RWPE2 (cell line): ENCODE data around the gene RGS9BP.

Source experiments
- ATAC-seq: fragments of 200-7000 bp; cut with Tn5 transposase; 3 replicates; pipeline ENCODE4 v1.9.1; 2021; ENCODE audit warnings: low read depth
- DNase-seq: peaks from one replicate; pipeline ENCODE4 v3.0.0-alpha.2; 2020; ENCODE audit warnings: low spot score
- H3K27ac ChIP-seq: fragments of 450-650 bp; 2 replicates; pipeline ENCODE4 v1.5.1; 2017; ENCODE audit warnings: mild to moderate bottlenecking; ENCODE audit not compliant: poor library complexity, severe bottlenecking
- H3K27me3 ChIP-seq: fragments of 250-450 bp; sonication (Bioruptor Pico); 2 replicates; pipeline ENCODE4 v1.5.1; 2021; ENCODE audit warnings: mild to moderate bottlenecking, moderate library complexity; ENCODE audit not compliant: insufficient read depth, poor library complexity, severe bottlenecking
- H3K36me3 ChIP-seq: fragments of 250-450 bp; sonication (Bioruptor Pico); 2 replicates; pipeline ENCODE4 v1.5.1; 2020; ENCODE audit warnings: low read depth, mild to moderate bottlenecking, moderate library complexity
- H3K4me1 ChIP-seq: fragments of 250-450 bp; sonication (Bioruptor Pico); 2 replicates; pipeline ENCODE4 v1.5.1; 2021; ENCODE audit warnings: mild to moderate bottlenecking, moderate library complexity; ENCODE audit not compliant: insufficient read depth, poor library complexity, severe bottlenecking
- H3K4me3 ChIP-seq: fragments of 250-450 bp; sonication (Bioruptor Pico); 2 replicates; pipeline ENCODE4 v1.5.1; 2021; ENCODE audit warnings: mild to moderate bottlenecking, moderate library complexity; ENCODE audit not compliant: severe bottlenecking
- H3K9me3 ChIP-seq: fragments of 250-450 bp; sonication (Bioruptor Pico); 2 replicates; pipeline ENCODE4 v1.5.1; 2021; ENCODE audit warnings: mild to moderate bottlenecking, moderate library complexity; ENCODE audit not compliant: severe bottlenecking
- CTCF ChIP-seq: fragments of 450-650 bp; IDR thresholded peaks from one replicate; pipeline ENCODE4 v1.5.1; 2017; ENCODE audit warnings: mild to moderate bottlenecking, moderate library complexity; ENCODE audit not compliant: poor library complexity, severe bottlenecking

Gene RGS9BP

DNA sequence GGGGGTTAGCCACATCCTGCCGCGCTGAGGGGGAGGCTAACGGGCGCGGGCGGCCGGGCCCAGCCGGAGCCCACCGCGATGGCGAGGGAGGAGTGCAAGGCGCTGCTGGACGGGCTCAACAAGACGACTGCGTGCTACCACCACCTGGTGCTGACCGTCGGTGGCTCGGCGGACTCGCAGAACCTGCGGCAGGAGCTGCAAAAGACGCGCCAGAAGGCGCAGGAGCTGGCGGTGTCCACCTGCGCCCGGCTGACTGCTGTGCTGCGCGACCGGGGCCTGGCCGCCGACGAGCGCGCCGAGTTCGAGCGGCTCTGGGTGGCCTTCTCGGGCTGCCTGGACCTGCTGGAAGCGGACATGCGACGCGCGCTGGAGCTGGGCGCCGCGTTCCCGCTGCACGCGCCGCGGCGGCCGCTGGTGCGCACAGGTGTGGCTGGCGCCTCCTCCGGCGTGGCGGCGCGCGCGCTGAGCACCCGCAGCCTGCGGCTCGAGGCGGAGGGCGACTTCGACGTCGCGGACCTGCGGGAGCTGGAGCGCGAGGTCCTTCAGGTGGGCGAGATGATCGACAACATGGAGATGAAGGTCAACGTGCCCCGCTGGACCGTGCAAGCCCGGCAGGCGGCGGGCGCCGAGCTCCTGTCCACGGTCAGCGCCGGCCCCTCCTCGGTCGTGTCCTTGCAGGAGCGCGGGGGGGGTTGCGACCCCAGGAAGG lies 692 bp downstream of the RGS9BP start:
- DNase-seq (no peak), ATAC-seq (peak; percentile 15)

DNA sequence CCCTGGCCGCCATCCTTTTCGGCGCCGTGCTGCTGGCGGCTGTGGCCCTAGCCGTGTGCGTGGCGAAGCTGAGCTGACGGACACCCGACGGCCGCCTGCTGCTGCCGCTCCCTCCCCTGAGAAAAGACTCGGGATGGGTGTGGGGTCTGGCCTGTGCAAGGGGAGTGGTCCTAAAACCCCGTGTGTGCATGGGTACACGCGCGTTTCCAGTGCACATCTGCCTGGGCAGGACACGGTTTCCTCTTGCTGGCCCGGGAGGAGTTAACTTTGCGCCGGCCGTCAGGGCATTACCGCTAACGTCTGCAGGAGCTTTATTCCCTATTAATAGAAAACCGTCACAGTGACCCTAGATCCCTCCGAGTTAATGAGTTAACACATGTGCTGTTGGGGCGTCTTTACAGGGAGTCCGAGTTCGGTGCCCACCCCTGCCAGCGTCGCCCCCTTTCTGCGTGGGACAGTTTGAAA lies 1.3 kb downstream of the RGS9BP start:
- DNase-seq, result no peak
- Histone ChIP-seq H3K4me1 (no peaks in the 10 kb centered on the region), H3K36me3 (no peaks in the 10 kb centered on the region), H3K27ac (no peak overlapping the region), H3K4me3 (no peak overlapping the region), H3K9me3 (no peaks in the 10 kb centered on the region), H3K27me3 (peaks cover 25% of the 10 kb centered on the region)
- no peak for TF ChIP-seq CTCF
- ATAC-seq, result no peak

More for the DNA sequence above, 692 bp downstream of the RGS9BP start:
- Histone ChIP-seq H3K27me3 (peaks cover 25% of the 10 kb centered on the region), H3K9me3 (no peaks in the 10 kb centered on the region), H3K4me1 (no peaks in the 10 kb centered on the region), H3K27ac (no peak overlapping the region), H3K4me3 (peak overlapping the region; percentile 67), H3K36me3 (0 out of 2 replicates have a peak, but pooled peaks cover 1% of the 10 kb centered on the region)
- peak; percentile 24 for TF ChIP-seq CTCF

DNA sequence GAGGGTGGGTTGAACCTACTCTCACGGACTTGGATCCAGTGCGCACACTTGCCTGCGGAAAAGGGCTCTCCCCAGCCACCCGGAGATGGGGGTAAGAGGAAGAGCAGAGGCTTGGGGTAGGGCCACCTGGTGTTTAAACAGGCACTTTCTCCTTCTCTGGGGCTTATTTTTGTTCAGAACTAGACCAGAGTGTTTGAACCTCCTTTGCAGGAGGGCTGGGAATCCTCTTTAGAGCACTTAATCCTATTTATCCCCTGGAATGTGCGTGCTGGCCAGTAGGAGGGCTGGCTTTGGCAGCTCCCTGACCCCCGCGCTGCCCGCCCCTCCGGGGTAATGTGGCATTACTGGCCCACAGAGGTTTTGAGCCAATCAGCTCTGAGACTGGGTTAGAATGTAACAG lies 2.0 kb downstream of the RGS9BP start:
- no peak for TF ChIP-seq CTCF
- Histone ChIP-seq H3K36me3 (no peaks in the 10 kb centered on the region), H3K4me1 (no peaks in the 10 kb centered on the region), H3K9me3 (no peaks in the 10 kb centered on the region), H3K4me3 (no peak overlapping the region), H3K27me3 (peaks cover 25% of the 10 kb centered on the region), H3K27ac (no peak overlapping the region)
- DNase-seq, result no peak
- no peak for ATAC-seq

- no peaks in the 10 kb centered on the region for H3K9me3 ChIP-seq
- no peak for DNase-seq
- no peak for ATAC-seq
- H3K36me3 ChIP-seq, result no peaks in the 10 kb centered on the region
- H3K4me3 ChIP-seq, result no peak overlapping the region
- H3K4me1 ChIP-seq, result no peaks in the 10 kb centered on the region
- no peak overlapping the region for H3K27ac ChIP-seq
- peaks cover 22% of the 10 kb centered on the region for H3K27me3 ChIP-seq
- TF ChIP-seq CTCF, result no peak
Observed at GRCh38 chr19:32680986-32681385, 5.3 kb downstream of the RGS9BP start.

- Histone ChIP-seq H3K27me3 (peaks cover 8% of the 10 kb centered on the region), H3K27ac (no peak overlapping the region), H3K4me3 (no peak overlapping the region), H3K9me3 (no peaks in the 10 kb centered on the region), H3K36me3 (no peaks in the 10 kb centered on the region), H3K4me1 (no peaks in the 10 kb centered on the region)
- TF ChIP-seq CTCF, result no peak
- ATAC-seq (no peak), DNase-seq (no peak)
Observed at GRCh38 chr19:32682317-32682716, 6.7 kb downstream of the RGS9BP start.
